Stimulated activated CD8-positive, alpha-beta memory T cell treated with anti-CD3 and anti-CD28 coated beads, Interleukin-2, amount 100 ng/mL, for 48 hours (primary cell): ENCODE results near the gene HCK.

ENCODE experiments used
- DNase-seq, 2 donors: peaks; one replicate each; pipeline ENCODE4 v3.0.0-alpha.2; 2020; ENCODE audit warnings: low read depth in 2 of 2

Gene HCK

DNA sequence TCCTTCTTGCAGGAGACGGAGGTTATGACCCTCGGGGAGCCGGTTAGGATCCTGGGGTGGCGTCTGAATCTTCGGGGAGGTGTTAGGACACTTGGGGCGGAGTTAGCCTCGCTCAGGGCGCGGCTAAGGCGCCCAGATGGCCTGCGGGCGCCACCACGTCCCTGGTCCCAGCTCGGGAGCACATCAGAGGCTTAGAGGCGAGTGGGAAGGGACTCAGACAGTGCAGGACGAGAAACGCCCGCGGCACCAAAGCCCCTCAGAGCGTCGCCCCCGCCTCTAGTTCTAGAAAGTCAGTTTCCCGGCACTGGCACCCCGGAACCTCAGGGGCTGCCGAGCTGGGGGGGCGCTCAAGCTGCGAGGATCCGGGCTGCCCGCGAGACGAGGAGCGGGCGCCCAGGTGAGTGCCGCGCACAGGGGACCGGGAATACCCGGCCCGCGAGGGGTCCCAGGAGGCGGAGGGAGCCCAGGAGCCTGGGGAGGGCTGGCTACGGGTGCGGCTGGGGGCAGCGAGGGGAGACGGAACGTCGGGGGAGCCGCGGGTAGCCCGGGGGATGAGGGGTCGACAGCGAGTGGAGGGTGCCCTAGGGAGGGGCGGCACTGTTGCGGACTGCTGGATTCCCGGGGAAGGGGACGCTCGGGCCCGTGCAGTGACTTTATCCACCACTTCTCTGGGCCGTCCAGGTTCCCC lies at the start of gene HCK:
HCK (plus strand) TSS at position 153 of the 688 bp plus-strand sequence.
- no peak for DNase-seq

DNA sequence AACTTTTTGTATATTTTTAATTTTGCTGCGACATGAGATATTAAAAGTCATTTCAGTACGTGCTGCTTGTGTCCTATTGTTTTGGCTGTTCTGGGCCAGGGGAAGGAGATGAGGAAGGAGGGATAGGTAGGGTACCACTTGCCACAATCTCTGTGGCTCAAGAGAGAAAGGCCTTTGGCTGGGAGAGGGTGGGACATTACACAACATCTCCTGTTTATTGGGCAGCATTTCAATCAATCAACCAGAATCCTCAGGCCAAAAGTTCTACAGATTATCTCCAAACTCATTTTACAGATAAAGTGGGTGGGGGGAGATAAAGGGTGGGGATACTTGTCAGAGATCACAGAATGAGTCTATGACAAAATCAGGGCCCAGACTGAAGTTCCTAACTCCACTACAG lies 48.7 kb upstream of the HCK start:
- no peak for DNase-seq

DNA sequence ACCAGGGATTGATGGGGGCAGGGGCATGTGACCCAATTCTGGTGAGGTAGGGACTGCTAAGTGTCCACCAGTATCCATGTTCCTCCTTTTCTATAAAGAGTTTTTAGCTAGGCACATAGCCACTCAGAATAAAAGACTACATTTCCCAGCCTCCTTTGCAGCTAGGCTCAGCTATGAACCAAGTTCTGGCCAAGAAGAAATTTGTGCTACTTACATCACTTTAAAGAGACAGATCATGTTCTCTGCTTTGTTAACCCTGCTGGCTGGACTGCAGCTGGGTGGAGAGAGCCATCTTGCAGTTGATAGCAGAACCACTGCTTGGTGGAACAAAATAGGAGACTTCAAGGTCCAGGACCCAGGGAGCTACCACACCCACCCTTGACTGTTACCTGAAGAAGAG lies 47.1 kb upstream of the HCK start:
- DNase-seq = no peak

DNA sequence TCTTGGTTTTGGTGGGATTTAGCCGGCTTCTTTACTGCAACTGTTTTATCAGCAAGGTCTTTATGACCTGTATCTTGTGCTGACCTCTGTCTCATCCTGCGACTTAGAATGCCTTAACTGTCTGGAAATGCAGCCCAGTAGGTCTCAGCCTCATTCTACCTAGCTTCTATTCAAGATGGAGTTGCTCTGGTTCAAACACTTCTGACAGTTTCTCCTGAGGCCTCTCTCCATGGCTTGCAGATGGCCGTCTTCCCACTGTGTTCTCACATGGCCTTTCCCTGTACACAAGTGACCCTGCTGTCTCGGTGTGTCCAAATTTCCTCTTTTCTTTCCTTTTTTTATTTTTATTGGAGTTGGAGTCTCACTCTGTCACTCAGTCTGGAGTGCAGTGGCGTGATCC lies 46.0 kb upstream of the HCK start:
- DNase-seq = no peak

DNA sequence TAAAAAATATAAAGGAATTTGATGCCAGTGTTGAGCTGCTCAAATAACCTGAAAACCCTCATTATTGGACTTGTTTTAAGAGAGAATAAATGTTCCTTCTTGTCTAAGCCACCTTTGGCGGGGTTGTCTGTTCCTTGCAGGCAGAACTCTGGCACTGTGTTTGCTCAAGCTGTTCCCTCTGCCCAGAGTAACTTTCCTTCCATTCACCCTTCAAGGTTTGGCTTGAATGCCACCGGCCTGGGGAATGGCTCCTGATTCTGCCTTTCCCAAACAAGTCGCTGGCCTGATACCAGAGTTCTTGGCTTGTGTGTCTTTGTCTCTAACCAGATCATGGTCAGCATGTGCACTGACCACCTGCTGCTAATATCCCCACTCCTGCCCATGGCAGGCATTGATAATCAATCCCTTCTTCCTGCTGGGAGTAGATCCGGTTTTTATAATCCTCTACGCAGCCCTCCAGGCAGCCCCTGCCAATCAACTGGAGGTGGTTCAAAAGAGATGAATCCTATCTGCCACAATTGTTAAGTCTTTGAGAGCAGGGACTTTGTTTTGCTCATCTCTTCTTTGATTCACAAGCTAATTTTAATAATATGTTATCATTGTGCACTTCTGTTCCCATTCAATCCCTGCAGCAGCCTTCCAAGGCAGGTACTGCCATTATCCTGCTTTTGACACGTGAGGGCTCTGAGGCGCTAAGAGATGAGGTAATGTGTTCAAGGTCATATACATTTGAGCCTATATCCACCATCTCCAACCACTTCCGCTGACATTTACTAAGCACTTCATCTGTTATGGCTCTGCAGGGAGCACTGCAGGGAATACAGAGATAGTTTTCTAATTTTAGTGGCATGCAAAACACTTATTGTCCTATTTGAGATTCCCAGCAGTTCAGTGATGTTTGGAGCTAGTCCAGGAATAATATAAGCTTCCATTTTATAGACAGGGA lies 44.9 kb upstream of the HCK start:
- no peak for DNase-seq

DNA sequence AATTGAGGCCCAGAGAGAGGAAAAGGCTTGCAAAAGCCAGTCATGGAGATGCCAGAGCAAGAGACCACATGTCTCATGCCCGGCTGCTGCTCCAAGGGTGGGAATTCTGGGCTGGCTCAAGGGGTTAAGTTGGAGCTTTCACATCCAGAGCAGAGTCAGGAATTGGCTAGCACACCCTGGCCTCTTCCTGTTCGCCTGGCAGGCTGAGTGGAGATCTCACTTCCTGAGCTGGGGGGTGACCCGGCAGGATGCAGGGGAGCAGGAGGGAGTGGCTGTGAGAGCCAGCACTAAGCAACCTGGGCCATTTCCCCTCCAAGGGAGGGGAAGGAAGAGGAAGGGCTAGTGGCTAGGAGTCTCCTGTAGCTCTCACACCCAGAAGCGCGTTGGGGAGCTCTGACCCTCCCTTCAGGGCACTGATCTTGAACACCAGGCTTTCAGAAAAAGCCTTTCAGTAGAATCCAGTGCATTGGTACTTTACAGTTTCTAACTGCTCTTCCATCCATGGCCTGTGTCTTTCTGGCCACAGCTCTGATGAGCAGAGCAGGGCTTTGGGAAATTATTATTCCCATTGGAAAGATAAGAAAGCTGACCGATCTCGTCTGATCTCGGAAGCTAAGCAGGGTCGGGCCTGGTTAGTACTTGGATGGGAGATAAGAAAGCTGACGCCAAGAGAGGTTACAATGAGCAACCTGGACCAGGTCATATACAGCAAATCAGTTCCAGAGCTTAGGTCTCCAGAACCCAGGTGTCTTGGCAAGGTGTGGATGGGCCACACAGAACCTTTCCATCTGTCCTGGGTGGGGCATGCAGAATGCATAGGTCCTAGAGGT lies 44.0 kb upstream of the HCK start:
- no peak for DNase-seq

DNA sequence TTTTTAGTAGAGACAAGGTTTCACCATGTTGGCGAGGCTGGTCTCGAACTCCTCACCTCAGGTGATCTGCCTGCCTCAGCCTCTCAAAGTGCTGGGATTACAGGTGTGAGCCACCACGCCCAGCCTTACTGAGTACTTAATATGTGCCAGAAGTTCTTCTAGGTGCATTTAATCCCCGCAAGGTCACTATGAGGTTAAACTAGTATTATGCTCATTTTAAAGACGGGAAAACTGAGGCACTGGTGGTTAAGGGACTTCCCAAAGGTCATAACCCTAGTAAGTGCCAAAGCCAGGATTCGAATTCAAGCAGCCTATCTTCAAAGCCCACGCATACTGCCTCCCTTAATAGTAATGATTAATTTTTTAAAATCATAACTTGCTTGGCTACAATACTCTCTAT lies 42.5 kb upstream of the HCK start:
- DNase-seq = no peak

DNA sequence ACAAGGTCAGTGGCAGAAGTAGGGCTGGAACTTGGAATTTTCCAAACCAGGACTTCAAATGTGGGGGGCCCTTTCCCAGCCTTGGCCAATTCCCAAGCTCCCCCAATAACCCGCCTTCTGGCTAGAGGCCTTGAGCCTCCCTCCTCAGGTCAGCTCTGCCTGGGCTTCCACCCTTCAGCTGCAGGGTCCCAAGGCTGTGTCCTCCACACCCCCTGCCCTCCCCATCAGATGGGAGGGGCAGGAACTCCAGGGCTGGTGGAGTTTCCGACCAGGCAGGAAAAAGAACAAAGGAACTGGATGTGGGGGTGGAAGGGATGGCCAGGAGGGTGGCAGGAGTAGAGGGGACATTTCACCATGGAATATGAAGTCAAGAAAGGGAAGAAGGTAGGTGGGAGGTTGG lies 41.9 kb upstream of the HCK start, which contains the start of gene CCM2L:
CCM2L (plus strand) TSS at position 338 of the 400 bp plus-strand sequence; CDS start at position 355, 17 bp downstream.
- no peak for DNase-seq

DNA sequence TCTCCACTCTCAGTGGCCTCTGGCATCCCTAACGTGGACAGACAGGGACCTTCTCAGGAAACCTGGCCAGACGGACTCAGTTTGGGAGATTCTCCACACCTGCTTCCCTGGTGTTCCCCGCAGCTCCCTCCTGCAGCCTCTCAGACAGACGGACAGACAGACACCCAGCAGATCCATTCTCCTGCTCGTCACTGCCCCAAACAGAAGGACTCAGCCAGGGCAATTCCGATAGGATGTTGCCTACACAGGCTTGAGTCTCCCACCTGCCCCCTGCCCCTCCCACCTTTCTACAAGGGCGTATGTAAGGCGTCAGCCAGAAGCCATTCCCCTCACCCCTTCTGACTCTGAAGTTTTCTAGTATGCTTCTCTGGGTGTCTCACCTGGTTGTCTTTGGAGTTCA lies 41.4 kb upstream of the HCK start:
- no peak for DNase-seq

DNA sequence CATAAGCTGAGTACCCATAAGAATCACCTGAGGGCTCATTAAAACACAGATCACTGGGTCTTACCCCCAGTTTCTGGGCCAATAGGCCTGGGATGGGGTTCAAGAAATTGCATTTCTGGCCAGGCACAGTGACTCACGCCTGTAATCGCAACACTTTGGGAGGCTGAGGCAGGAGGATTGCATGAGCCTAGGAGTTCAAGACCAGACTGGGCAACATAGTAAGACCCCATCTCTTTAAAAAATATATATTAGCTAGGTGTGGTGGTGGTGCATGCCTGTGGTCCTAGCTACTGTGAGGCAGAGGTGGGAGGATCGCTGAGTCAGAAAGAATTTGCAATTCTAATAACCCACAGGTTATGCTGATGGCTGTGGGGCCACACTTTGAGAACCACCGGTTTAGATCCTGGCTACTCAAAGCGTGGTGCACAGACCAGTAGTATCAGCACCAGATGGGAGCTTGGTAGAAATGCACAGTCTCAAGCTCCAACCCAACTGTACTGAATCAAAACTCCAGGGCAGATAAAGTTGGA lies 39.8 kb upstream of the HCK start:
- DNase-seq = no peak

DNA sequence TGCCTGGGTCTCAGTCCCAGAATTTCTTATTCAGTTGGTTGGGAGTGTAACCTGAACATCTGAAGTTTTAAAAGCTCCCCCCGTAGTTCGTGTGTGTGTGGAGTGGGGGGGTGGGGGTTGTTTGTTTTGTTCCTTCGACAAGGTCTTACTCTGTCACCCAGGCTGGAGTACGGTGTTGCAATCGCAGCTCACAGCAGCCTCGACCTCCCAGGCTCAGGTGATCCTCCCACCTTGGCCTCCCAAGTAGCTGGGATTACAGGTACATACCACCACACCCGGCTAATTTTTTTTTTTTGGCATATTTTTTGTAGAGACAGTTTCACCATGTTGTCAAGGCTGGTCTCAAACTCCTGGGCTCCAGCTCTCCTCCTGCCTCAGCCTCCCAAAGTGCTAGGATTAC lies 38.7 kb upstream of the HCK start:
- no peak for DNase-seq

DNA sequence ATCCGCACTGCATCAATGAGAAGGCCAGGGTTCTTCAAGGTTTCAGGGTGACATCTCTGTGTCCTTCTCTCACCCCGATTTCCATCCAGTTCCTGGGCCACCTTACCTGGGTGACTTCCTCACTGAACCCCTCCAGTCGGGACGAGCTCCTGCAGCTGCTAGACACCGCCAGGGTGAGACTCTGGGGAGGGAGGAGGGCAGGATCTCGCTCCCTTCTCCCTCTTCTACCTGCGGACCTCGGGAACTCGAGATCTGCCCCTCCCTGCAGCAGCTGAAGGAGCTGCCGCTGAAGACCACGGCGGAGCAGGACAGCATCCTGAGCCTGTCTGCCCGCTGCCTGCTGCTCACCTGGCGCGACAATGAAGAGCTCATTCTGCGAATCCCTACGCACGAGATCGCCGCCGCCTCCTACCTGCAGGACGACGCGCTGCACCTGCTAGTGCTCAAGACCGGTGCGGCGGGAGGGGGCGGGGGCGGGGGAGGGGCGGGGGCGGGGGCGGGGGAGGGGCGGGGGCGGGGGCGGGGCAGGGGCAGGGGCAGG lies 34.3 kb upstream of the HCK start:
- no peak for DNase-seq

DNA sequence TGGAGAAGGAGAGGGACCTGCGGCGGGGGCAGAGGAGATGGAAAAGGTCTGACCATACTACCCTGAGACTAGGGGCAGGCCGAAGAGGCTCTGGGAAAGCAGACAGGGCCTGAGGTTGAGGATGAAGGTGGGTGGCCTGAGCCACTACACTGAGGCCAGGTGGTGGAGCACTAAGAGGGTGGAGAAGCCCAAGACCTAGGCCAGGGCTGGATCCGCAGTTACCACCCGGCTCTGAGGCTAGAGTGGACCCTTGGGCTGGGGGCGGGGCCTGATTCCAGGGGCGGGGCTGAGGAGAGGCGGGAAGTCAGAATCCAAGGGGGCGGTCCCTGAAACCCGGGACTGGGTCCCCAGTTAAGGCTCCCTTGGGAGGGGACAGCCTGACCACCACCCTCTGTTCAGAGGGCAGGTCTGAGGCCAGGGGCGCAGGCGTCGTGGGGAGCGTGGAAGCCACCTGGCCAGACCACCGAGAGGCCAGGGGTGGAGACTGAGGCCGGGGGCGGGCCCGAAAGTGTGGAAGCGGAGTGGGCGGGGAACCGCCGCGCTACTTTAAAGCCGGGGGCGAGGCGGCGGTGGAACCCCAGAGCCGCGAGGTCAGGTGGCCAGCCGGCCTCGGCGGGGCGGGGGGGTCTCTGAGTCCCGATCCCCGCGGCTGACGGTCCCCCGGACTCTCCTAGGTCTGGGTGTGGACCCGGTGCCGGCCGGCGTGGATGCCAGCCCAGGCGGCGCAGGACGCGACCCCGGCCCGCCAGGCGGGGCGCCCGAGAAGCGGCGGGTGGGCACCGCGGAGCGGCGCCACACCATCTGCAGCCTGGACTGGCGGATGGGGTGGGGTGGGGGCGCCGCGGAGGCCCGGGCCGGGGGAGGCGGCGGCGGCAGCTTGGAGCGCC lies 33.5 kb upstream of the HCK start:
- DNase-seq = peak in 1 of 2 donors; percentile 47

DNA sequence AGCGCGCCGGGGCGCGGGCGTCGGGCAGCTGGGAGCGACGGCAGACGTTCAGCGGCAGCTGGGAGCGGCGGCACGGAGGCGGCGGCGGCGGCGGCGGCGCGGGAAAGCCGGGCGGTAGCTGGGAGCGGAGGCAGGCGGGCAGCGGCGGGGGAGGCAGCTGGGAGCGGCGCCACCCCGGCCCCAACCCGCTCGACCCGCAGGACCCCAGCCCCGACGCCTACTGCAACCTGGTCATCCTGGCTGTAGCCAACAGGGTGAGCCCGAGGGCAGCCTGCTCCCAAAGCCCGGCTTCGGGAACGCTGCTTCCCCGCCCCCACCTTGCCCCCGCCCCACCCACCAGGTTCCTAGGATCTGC lies 32.9 kb upstream of the HCK start:
- DNase-seq = no peak

DNA sequence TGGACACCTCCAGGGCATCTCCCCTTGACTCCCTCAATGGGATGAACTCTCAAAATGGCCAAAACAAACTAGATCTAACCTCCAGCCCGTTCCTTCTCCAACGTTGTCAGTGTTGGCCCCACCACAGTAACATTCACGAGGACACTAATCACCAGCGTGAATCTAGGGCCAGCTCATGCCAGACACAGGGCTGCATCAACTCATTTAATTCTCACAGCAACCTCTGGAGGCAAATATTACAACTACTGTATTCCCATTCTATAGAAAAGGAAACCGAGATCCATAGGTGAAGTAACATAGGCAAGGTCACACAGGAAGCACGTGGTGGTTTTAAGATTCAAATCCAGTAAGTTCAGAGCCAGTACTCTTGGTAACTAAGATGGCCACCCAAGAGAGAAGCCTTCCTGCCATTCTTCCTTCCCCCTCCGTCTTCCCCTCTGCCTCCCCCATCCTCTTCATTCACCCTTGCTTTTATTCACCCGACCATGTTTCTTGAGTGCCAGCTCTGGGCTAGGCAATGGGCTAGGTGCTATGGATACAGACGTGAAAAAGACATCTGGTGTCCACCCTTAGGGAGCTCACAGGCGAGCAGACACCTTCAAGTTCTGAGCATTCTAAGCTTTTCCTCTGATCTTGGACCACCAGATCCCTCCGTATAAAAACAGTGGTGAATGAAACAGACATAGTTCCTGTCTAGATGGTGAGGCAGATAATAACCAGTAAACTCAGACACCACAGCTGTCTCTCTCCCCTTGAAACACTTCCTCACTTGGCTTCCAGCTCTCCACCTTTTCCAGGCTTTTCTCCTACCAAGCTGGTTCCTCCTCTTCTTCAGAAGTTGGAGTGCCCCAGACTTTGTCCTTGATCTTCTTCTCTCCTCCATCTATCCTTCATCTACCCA lies 32.2 kb upstream of the HCK start:
- no peak for DNase-seq

DNA sequence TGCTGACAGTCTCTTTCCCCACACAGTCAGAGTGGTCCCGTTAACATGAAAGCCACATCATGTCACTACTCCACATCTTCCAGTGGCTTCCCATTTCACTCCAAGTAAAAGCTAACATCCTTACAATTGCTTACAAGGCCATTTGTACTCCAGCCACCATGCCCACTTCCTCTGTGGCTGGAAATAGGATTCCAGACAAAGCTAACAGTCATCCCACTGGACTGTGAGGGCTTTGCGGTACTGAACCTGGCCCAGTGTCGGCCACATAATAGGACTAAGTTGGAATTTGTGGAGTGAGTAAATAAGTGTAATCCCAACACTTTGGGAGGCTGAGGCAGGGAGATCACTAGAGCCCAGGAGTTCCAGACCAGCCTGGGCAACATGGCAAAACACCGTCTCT lies 31.0 kb upstream of the HCK start:
- DNase-seq = no peak

DNA sequence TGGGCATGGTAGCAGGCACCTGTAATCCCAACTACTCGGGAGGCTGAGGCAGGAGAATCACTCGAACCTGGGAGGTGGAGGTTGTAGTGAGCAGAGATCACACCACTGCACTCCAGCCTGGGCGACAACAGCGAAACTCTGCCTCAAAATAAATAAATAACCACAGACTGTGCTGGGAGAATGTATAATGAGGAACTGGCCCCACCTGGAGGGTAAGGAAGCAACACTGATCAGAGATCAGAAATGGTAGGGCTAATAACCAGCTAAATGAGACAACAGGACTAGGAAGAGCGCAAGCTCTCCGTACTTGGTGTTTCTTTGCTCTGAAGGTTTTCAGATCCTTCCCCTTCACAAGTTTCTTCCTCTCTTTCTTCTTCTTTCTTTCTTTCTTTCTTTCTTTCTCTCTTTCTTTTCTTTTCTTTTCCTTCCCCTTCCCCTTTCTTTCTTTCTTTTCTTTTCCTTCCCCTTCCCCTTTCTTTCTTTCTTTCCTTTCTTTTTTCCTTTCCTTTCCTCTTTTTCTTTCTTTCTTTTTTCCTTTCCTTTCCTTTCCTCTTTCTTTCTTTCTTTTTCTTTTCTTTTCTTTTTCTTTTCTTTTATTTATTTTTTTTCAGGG lies 27.3 kb upstream of the HCK start:
- DNase-seq = no peak

DNA sequence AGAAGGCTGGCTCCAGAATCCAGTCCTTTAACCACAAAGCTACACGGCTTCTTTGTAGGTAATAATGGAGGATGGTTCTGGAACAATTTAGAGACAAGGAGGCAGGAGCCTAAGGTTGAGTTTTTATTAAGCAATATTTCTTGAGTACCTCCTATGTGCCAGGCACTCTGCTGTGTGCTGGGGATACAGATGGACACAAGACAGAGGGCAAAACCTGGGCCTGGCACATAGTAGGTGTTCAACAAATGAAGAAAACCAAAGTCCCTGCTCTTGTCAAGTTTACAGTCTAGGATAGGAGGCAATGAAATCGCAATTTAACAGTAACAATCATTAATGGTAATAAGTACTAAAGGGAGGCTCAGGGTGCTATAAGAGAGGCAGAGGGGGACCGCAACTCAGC lies 24.4 kb upstream of the HCK start:
- DNase-seq = no peak
